T-cell (primary cell): ENCODE results near the gene GXYLT2. TPM values are rescaled to one million over a fixed set of nuclear protein-coding genes. Genes with fewer than 3 reads are reported as not detected.
"Not testable (repeated sequence)": the region's sequence is repeated elsewhere in the genome, so short reads cannot be mapped to it uniquely, and the experiment has no call there.

Source experiments
- ATAC-seq, 4 experiments: fragments of 200-7000 bp in 3 of 4; fragments of 150-1000 bp in 1 of 4; cut with Tn5 transposase; replicated peaks in 1 of 4; 1 replicate in 3 of 4; 2 replicates in 1 of 4; pipeline ENCODE4 v1.10.0; 2021; ENCODE audit warnings: moderate library complexity in 3 of 4, mild to moderate bottlenecking in 2 of 4, moderate number of reproducible peaks in 1 of 4
- CTCF ChIA-PET, 2 donors: fragments of 300-600 bp; sonication (Branson Sonifier 250); formaldehyde crosslinking; loops; one replicate each; lab custom pipeline; 2022; ENCODE audit warnings: antibody characterized with exemption in 2 of 2; lab: Charles Lee
- POLR2A ChIA-PET, 2 donors: fragments of 300-600 bp; sonication (Branson Sonifier 250); formaldehyde crosslinking; loops; one replicate each; lab custom pipeline; 2022; ENCODE audit warnings: antibody characterized with exemption in 2 of 2; lab: Charles Lee
- DNase-seq, 35 experiments: peaks; one replicate each; pipeline versions ENCODE4 v3.0.0 to v3.0.0-alpha.2; 2013 to 2023
- H3K27ac ChIP-seq: one replicate; pipeline ENCODE4 v1.5.1; 2013; ENCODE audit warnings: low read length
- H3K27me3 ChIP-seq, 2 experiments: replicated peaks in 1 of 2; 1 replicate in 1 of 2; 2 replicates in 1 of 2; pipeline versions ENCODE4 v1.6.1 to v1.7.0; 2013; ENCODE audit warnings: low read length in 1 of 2, mixed read lengths in 1 of 2; ENCODE audit not compliant: control insufficient read depth in 2 of 2, insufficient read depth in 2 of 2; ENCODE audit errors: extremely low read depth in 1 of 2
- H3K36me3 ChIP-seq, 2 donors: 1 replicate in 1 of 2; 2 replicates in 1 of 2; pipeline versions ENCODE4 v1.6.1 to v1.7.0; 2013; ENCODE audit warnings: low read length in 1 of 2; ENCODE audit not compliant: control insufficient read depth in 2 of 2, insufficient read depth in 1 of 2; ENCODE audit errors: extremely low read depth in 1 of 2
- H3K4me1 ChIP-seq, 2 experiments: 1 replicate in 1 of 2; 2 replicates in 1 of 2; pipeline versions ENCODE4 v1.6.1 to v1.7.0; 2013; ENCODE audit warnings: low read length in 2 of 2, mixed read lengths in 1 of 2; ENCODE audit not compliant: insufficient read depth in 2 of 2, control insufficient read depth in 1 of 2; ENCODE audit errors: extremely low read depth in 1 of 2
- H3K4me3 ChIP-seq, 2 donors: 1 replicate in 1 of 2; 2 replicates in 1 of 2; pipeline versions ENCODE4 v1.5.1 to v1.7.0; 2013; ENCODE audit warnings: mild to moderate bottlenecking in 2 of 2, low read length in 1 of 2, moderate library complexity in 1 of 2; ENCODE audit not compliant: control insufficient read depth in 1 of 2; ENCODE audit errors: extremely low read depth in 1 of 2
- H3K9me3 ChIP-seq: 2 replicates; pipeline ENCODE4 v1.7.0; 2013
- H3K27ac Mint-ChIP-seq, 2 donors: one replicate each; pipeline ENCODE4 v1.8.0; 2020 to 2021; ENCODE audit warnings: mild to moderate bottlenecking in 2 of 2, mixed read lengths in 2 of 2
- H3K27me3 Mint-ChIP-seq, 2 donors: one replicate each; pipeline ENCODE4 v1.8.0; 2021 to 2022; ENCODE audit warnings: mixed read lengths in 2 of 2
- H3K36me3 Mint-ChIP-seq: one replicate; pipeline ENCODE4 v1.8.0; 2021; ENCODE audit warnings: mixed read lengths
- H3K4me1 Mint-ChIP-seq, 3 donors: one replicate each; pipeline ENCODE4 v1.8.0; 2020 to 2022; ENCODE audit warnings: mixed read lengths in 3 of 3, mild to moderate bottlenecking in 1 of 3
- H3K4me3 Mint-ChIP-seq, 3 donors: one replicate each; pipeline ENCODE4 v1.8.0; 2020 to 2022; ENCODE audit warnings: mild to moderate bottlenecking in 3 of 3, mixed read lengths in 3 of 3, moderate library complexity in 3 of 3
- H3K9me3 Mint-ChIP-seq, 3 donors: one replicate each; pipeline ENCODE4 v1.8.0; 2020 to 2022; ENCODE audit warnings: mixed read lengths in 3 of 3
- WGBS: methylation state at CpG from one replicate; pipeline ENCODE4 v1.1.5; 2013; ENCODE audit warnings: missing lambda C conversion rate; ENCODE audit not compliant: insufficient coverage; 5-methylcytosine and 5-hydroxymethylcytosine counted together
- total RNA-seq, 35 experiments: library from RNA in 6 of 35; stranded (reverse) in 6 of 35; fragments of 120-200 nt in 1 of 35; gene quantifications; one replicate each; pipeline versions ENCODE4 v1.2.1 to v1.2.4 and lab custom pipeline; 2013 to 2026

The GXYLT2 gene
- total RNA-seq, 5 donors from 2014 or later (not counting 1 experiment from before 2014, with no cell fraction given): 0.09 to 0.19 TPM; not detected in 3

DNA sequence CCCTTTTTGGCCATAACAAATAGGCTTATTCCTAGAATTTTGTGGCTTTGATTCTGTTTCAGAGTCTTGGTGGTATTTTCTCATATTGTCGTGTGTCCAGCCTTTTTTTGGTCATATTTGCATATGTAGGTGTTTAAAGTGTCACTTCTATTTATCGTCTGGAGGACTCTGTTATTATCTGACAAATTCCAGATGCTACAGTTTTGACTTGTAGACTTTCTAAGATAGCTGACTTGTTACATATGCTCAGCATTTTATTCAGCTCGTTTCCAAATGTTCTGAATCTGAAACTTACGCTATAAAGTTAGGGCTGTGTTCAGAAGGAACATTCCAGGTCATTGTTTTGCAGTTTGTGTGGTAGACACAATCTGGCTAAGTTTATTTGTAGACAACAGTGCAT lies 110.6 kb downstream of the GXYLT2 start:
- ChIA-PET CTCF (interaction anchor here (1.0 to 5.2 kb wide), 3 partner anchors 57 to 149 kb away, joined by 3 to 30 read pairs (median 5); no protein-coding TSS in a partner anchor), POLR2A (interaction anchor here (0.6 to 0.9 kb wide), 2 partner anchors 25 to 50 kb away, joined by 3 to 4 read pairs; no protein-coding TSS in a partner anchor)
- peaks cover 0 to 19% of the 10 kb centered on the region in 2 donors for H3K36me3 ChIP-seq
- no peaks in the 10 kb centered on the region for H3K27me3 Mint-ChIP-seq
- no peaks in the 10 kb centered on the region for H3K27me3 ChIP-seq
- no peaks in the 10 kb centered on the region for H3K9me3 ChIP-seq
- peak overlapping the region in 1 of 2 donors; percentile 82 for H3K4me3 ChIP-seq
- no peak overlapping the region for H3K27ac ChIP-seq
- no peaks in the 10 kb centered on the region for H3K9me3 Mint-ChIP-seq
- H3K4me1 Mint-ChIP-seq: peaks cover 54 to 61% (median 57%) of the 10 kb centered on the region in 3 donors
- DNase-seq: no peak
- peaks cover 29 to 37% of the 10 kb centered on the region in 2 experiments for H3K4me1 ChIP-seq
- 0% methylated on average over 1 of the region's 4 CpGs for WGBS
- peak overlapping the region; percentile 72 to 89 (median 83) for H3K4me3 Mint-ChIP-seq
- peak overlapping the region; percentile 72 to 79 for H3K27ac Mint-ChIP-seq
- H3K36me3 Mint-ChIP-seq: peaks cover 29% of the 10 kb centered on the region
- no peak for ATAC-seq

- Mint-ChIP-seq H3K4me1 (peaks cover 69 to 76% (median 71%) of the 10 kb centered on the region in 3 donors), H3K27me3 (no peaks in the 10 kb centered on the region), H3K4me3 (peak overlapping the region; percentile 77 to 89 (median 83)), H3K9me3 (no peaks in the 10 kb centered on the region), H3K27ac (peak overlapping the region; percentile 73 to 90), H3K36me3 (peaks cover 41% of the 10 kb centered on the region)
- H3K9me3 ChIP-seq: no peaks in the 10 kb centered on the region
- peak overlapping the region; percentile 10 for H3K27ac ChIP-seq
- peak overlapping the region in 1 of 2 donors; percentile 2 for H3K4me3 ChIP-seq
- no peak for ATAC-seq
- POLR2A ChIA-PET: interaction anchor here (0.5 to 1.0 kb wide), 3 partner anchors 8 to 23 kb away, joined by 5 read pairs; no protein-coding TSS in a partner anchor
- peaks cover 0 to 20% of the 10 kb centered on the region in 2 donors for H3K36me3 ChIP-seq
- WGBS: 13% methylated on average over 2 of the region's 2 CpGs
- no peaks in the 10 kb centered on the region for H3K27me3 ChIP-seq
- peak in 3 of 35 experiments; percentile 9 to 36 (median 11) for DNase-seq
- peaks cover 36 to 37% of the 10 kb centered on the region in 2 experiments for H3K4me1 ChIP-seq
- CTCF ChIA-PET: interaction anchor here (0.5 to 5.2 kb wide), 9 partner anchors 10 to 333 kb away, joined by 3 to 30 read pairs (median 3); no protein-coding TSS in a partner anchor
Observed at GRCh38 chr3:72999951-73000350, 112.1 kb downstream of the GXYLT2 start.

DNA sequence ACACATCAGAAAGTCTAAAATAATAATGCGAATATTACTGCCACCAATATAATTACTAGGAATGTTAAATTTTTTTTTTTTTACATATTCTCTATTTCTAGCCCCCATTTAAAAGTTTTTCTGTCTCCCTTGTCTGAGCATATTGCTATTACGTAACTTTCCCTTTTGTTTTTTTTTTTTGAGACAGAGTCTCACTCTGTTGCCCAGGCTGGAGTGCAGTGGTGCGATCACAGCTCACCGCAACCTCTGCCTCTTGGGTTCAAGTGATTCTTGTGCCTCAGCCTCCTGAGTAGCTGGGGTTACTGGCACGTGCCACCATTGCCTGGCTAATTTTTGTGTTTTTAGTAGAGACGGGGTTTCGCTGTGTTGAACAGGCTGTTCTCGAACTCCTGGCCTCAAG lies 115.2 kb downstream of the GXYLT2 start:
- H3K27ac ChIP-seq, H3K27me3 Mint-ChIP-seq, DNase-seq, H3K9me3 ChIP-seq, H3K9me3 Mint-ChIP-seq, H3K27me3 ChIP-seq, POLR2A ChIA-PET, H3K4me3 ChIP-seq, ATAC-seq: not testable (repeated sequence)
- peaks cover 62% of the 10 kb centered on the region for H3K36me3 Mint-ChIP-seq
- peaks cover 35 to 37% of the 10 kb centered on the region in 2 experiments for H3K4me1 ChIP-seq
- H3K4me3 Mint-ChIP-seq: peak overlapping the region in 1 of 3 donors; percentile 83
- CTCF ChIA-PET: interaction anchor here in 1 of 2 donors (0.6 to 0.7 kb wide), 2 partner anchors 111 to 151 kb away, joined by 3 to 5 read pairs; no protein-coding TSS in a partner anchor
- WGBS: 100% methylated on average over 4 of the region's 8 CpGs
- H3K4me1 Mint-ChIP-seq: peaks cover 82 to 89% (median 84%) of the 10 kb centered on the region in 3 donors
- H3K36me3 ChIP-seq: peaks cover 4 to 40% of the 10 kb centered on the region in 2 donors
- peak overlapping the region in 1 of 2 donors; percentile 22 for H3K27ac Mint-ChIP-seq

GRCh38 chr3:73004316-73004715 lies 116.5 kb downstream of the GXYLT2 start:
- Mint-ChIP-seq H3K4me1 (peaks cover 84 to 91% (median 87%) of the 10 kb centered on the region in 3 donors), H3K36me3 (peaks cover 62% of the 10 kb centered on the region), H3K4me3 (peak overlapping the region in 1 of 3 donors; percentile 10), H3K27me3 (no peaks in the 10 kb centered on the region), H3K27ac (peak overlapping the region in 1 of 2 donors; percentile 44), H3K9me3 (no peaks in the 10 kb centered on the region)
- peaks cover 4 to 32% of the 10 kb centered on the region in 2 donors for H3K36me3 ChIP-seq
- H3K4me1 ChIP-seq: peaks cover 32 to 33% of the 10 kb centered on the region in 2 experiments
- no CpG with 5 or more reads among the region's 4 CpGs for WGBS
- DNase-seq: no peak
- POLR2A ChIA-PET: no interaction called here
- no peaks in the 10 kb centered on the region for H3K9me3 ChIP-seq
- no peak overlapping the region for H3K27ac ChIP-seq
- H3K27me3 ChIP-seq: no peaks in the 10 kb centered on the region
- no peak for ATAC-seq
- CTCF ChIA-PET: no interaction called here
- no peak overlapping the region for H3K4me3 ChIP-seq

GRCh38 chr3:73007992-73008712 lies 120.3 kb downstream of the GXYLT2 start:
- CTCF ChIA-PET: interaction anchor here (0.5 to 0.6 kb wide), 2 partner anchors 183 to 1300 kb away, joined by 3 read pairs; no protein-coding TSS in a partner anchor
- peaks cover 4 to 25% of the 10 kb centered on the region in 2 donors for H3K36me3 ChIP-seq
- Mint-ChIP-seq H3K36me3 (peaks cover 66% of the 10 kb centered on the region), H3K4me3 (peak overlapping the region in 2 of 3 donors; percentile 9 to 51), H3K27ac (peak overlapping the region in 1 of 2 donors; percentile 30), H3K4me1 (peaks cover 88 to 93% (median 92%) of the 10 kb centered on the region in 3 donors), H3K27me3 (no peaks in the 10 kb centered on the region), H3K9me3 (no peaks in the 10 kb centered on the region)
- H3K4me1 ChIP-seq: peaks cover 15 to 27% of the 10 kb centered on the region in 2 experiments
- no peak for ATAC-seq
- no peaks in the 10 kb centered on the region for H3K9me3 ChIP-seq
- no peak for DNase-seq
- POLR2A ChIA-PET: interaction anchor here (0.5 to 1.1 kb wide), 2 partner anchors 8 to 29 kb away, joined by 4 to 5 read pairs; no protein-coding TSS in a partner anchor
- no peak overlapping the region for H3K27ac ChIP-seq
- 67% methylated on average over 3 of the region's 6 CpGs for whole genome bisulfite sequencing
- no peaks in the 10 kb centered on the region for H3K27me3 ChIP-seq
- H3K4me3 ChIP-seq: no peak overlapping the region

DNA sequence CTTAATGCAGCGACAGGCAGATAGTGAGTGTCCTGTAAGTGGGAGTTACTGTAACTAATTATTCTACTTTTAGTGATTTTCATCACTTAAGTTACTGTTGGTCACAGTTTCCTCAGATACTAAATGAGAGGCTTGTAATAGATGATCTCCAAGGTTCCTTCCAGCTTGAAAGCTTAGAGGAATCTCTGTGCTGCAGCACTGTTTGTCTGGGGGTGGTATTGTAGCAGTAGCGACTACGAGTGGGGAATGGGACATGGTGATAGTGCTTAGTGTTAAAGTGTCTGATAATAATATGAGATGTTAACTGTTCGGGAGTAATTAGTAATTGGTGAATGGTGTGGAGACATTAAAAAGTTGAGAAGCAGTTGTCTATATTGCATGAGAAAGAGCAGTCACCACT lies 121.2 kb downstream of the GXYLT2 start:
- Mint-ChIP-seq H3K36me3 (peaks cover 63% of the 10 kb centered on the region), H3K9me3 (no peaks in the 10 kb centered on the region), H3K27ac (peak overlapping the region; percentile 4 to 30), H3K27me3 (no peaks in the 10 kb centered on the region), H3K4me1 (peaks cover 85 to 90% (median 90%) of the 10 kb centered on the region in 3 donors), H3K4me3 (peak overlapping the region in 2 of 3 donors; percentile 9 to 51)
- ChIA-PET POLR2A (interaction anchor here in 1 of 2 donors (1.1 kb wide), 1 partner anchor 9 kb away, joined by 5 read pairs; no protein-coding TSS in a partner anchor), CTCF (interaction anchor here (0.5 to 0.6 kb wide), 3 partner anchors 28 to 1301 kb away, joined by 3 to 4 read pairs (median 3); no protein-coding TSS in a partner anchor)
- no peaks in the 10 kb centered on the region for H3K9me3 ChIP-seq
- peaks cover 15 to 27% of the 10 kb centered on the region in 2 experiments for H3K4me1 ChIP-seq
- no peaks in the 10 kb centered on the region for H3K27me3 ChIP-seq
- no peak overlapping the region for H3K4me3 ChIP-seq
- no CpG with 5 or more reads among the region's 4 CpGs for WGBS
- ATAC-seq (no peak), DNase-seq (no peak)
- peaks cover 4 to 22% of the 10 kb centered on the region in 2 donors for H3K36me3 ChIP-seq
- H3K27ac ChIP-seq: no peak overlapping the region
